Measurements from ENCODE around the gene RUNX2.

RUNX2 gene

GRCh38 chr6:45350186-45350710, 22.1 kb downstream of the RUNX2 start:
- no peak for TF ChIP-seq GLIS3 (CRISPR knock-in tag; IDR thresholded peaks at IDR 0.05)
- ATAC-seq = no peak

GRCh38 chr6:45351076-45351475, 22.9 kb downstream of the RUNX2 start:
- ATAC-seq = no peak
- TF ChIP-seq GLIS3 (CRISPR knock-in tag; IDR thresholded peaks at IDR 0.05) (no peak), CSDC2 (CRISPR knock-in tag; IDR thresholded peaks at IDR 0.05) (no peak), ZNF8 (CRISPR knock-in tag; IDR thresholded peaks at IDR 0.05) (no peak), TOX (CRISPR knock-in tag; IDR thresholded peaks at IDR 0.05; ENCODE audit: borderline replicate concordance) (no peak), ZFP3 (CRISPR knock-in tag; IDR thresholded peaks at IDR 0.05) (no peak), SNAI2 (CRISPR knock-in tag; IDR thresholded peaks at IDR 0.05) (no peak), BACH2 (CRISPR knock-in tag; IDR thresholded peaks at IDR 0.05; ENCODE audit: borderline replicate concordance) (no peak), ZFP30 (CRISPR knock-in tag; IDR thresholded peaks at IDR 0.05) (no peak), OSR1 (CRISPR knock-in tag; IDR thresholded peaks at IDR 0.05) (no peak)
- TF ChIP-seq, protein P1, sequence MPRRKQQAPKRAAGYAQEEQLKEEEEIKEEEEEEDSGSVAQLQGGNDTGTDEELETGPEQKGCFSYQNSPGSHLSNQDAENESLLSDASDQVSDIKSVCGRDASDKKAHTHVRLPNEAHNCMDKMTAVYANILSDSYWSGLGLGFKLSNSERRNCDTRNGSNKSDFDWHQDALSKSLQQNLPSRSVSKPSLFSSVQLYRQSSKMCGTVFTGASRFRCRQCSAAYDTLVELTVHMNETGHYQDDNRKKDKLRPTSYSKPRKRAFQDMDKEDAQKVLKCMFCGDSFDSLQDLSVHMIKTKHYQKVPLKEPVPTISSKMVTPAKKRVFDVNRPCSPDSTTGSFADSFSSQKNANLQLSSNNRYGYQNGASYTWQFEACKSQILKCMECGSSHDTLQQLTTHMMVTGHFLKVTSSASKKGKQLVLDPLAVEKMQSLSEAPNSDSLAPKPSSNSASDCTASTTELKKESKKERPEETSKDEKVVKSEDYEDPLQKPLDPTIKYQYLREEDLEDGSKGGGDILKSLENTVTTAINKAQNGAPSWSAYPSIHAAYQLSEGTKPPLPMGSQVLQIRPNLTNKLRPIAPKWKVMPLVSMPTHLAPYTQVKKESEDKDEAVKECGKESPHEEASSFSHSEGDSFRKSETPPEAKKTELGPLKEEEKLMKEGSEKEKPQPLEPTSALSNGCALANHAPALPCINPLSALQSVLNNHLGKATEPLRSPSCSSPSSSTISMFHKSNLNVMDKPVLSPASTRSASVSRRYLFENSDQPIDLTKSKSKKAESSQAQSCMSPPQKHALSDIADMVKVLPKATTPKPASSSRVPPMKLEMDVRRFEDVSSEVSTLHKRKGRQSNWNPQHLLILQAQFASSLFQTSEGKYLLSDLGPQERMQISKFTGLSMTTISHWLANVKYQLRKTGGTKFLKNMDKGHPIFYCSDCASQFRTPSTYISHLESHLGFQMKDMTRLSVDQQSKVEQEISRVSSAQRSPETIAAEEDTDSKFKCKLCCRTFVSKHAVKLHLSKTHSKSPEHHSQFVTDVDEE (CRISPR knock-in tag; IDR thresholded peaks at IDR 0.05) = no peak
- TF ChIP-seq, protein P2, sequence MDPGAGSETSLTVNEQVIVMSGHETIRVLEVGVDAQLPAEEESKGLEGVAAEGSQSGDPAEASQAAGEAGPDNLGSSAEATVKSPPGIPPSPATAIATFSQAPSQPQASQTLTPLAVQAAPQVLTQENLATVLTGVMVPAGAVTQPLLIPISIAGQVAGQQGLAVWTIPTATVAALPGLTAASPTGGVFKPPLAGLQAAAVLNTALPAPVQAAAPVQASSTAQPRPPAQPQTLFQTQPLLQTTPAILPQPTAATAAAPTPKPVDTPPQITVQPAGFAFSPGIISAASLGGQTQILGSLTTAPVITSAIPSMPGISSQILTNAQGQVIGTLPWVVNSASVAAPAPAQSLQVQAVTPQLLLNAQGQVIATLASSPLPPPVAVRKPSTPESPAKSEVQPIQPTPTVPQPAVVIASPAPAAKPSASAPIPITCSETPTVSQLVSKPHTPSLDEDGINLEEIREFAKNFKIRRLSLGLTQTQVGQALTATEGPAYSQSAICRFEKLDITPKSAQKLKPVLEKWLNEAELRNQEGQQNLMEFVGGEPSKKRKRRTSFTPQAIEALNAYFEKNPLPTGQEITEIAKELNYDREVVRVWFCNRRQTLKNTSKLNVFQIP (CRISPR knock-in tag; IDR thresholded peaks at IDR 0.05; ENCODE audit: borderline replicate concordance, low read depth) = no peak
- TF ChIP-seq, protein P3, sequence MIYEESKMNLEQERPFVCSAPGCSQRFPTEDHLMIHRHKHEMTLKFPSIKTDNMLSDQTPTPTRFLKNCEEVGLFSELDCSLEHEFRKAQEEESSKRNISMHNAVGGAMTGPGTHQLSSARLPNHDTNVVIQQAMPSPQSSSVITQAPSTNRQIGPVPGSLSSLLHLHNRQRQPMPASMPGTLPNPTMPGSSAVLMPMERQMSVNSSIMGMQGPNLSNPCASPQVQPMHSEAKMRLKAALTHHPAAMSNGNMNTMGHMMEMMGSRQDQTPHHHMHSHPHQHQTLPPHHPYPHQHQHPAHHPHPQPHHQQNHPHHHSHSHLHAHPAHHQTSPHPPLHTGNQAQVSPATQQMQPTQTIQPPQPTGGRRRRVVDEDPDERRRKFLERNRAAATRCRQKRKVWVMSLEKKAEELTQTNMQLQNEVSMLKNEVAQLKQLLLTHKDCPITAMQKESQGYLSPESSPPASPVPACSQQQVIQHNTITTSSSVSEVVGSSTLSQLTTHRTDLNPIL (CRISPR knock-in tag; IDR thresholded peaks at IDR 0.05; ENCODE audit: low read depth) = no peak
- TF ChIP-seq, protein P4, sequence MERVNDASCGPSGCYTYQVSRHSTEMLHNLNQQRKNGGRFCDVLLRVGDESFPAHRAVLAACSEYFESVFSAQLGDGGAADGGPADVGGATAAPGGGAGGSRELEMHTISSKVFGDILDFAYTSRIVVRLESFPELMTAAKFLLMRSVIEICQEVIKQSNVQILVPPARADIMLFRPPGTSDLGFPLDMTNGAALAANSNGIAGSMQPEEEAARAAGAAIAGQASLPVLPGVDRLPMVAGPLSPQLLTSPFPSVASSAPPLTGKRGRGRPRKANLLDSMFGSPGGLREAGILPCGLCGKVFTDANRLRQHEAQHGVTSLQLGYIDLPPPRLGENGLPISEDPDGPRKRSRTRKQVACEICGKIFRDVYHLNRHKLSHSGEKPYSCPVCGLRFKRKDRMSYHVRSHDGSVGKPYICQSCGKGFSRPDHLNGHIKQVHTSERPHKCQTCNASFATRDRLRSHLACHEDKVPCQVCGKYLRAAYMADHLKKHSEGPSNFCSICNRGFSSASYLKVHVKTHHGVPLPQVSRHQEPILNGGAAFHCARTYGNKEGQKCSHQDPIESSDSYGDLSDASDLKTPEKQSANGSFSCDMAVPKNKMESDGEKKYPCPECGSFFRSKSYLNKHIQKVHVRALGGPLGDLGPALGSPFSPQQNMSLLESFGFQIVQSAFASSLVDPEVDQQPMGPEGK (CRISPR knock-in tag; IDR thresholded peaks at IDR 0.05; ENCODE audit: borderline replicate concordance) = no peak

DNA sequence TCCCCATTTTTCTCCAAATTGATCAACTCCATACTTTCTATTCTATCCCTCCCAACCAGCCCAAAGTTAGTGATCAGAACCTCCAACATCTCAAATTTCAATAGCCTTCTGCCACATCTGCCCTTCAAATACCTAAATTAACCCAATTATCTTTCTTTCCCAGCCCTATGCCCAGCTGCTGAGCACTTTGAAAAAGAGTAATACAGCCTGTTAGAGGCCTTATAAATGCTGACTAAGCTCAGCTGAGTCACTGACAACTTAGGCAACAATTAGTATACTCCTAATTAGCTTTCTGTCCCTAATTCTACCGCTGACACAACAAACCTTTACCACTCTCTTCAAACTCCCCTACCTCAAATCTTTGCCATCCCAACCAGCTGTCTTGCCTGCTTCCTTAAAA, 23.5 kb downstream of the RUNX2 start:
- ATAC-seq = no peak
- no peak for TF ChIP-seq OSR1 (CRISPR knock-in tag; IDR thresholded peaks at IDR 0.05)
- no peak for TF ChIP-seq RARB (CRISPR knock-in tag; IDR thresholded peaks at IDR 0.05)
- no peak for TF ChIP-seq ZC3H10 (CRISPR knock-in tag; IDR thresholded peaks at IDR 0.05)
- no peak for TF ChIP-seq GLIS3 (CRISPR knock-in tag; IDR thresholded peaks at IDR 0.05)

DNA sequence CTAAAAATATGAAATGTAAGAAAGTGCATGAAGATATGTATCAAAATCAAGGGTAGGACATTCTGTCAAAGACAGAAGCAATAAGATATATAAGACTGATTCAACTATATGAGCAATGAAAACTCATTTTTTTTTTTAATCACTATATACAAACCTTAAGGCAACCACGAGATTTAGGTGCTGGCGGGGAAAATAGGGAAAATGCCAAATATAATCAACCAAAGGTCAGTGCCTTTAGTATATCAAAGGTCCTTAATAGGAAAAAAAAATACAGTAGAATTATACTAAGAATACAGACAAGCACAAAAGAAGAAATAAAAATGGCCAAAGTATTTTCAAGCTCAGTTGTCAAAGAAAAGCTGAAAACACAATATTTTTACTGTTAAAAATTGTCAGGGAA, 25.5 kb downstream of the RUNX2 start:
- TF ChIP-seq ZNF8 (CRISPR knock-in tag; IDR thresholded peaks at IDR 0.05) (no peak), BACH2 (CRISPR knock-in tag; IDR thresholded peaks at IDR 0.05; ENCODE audit: borderline replicate concordance) (no peak)
- TF ChIP-seq, protein P5, sequence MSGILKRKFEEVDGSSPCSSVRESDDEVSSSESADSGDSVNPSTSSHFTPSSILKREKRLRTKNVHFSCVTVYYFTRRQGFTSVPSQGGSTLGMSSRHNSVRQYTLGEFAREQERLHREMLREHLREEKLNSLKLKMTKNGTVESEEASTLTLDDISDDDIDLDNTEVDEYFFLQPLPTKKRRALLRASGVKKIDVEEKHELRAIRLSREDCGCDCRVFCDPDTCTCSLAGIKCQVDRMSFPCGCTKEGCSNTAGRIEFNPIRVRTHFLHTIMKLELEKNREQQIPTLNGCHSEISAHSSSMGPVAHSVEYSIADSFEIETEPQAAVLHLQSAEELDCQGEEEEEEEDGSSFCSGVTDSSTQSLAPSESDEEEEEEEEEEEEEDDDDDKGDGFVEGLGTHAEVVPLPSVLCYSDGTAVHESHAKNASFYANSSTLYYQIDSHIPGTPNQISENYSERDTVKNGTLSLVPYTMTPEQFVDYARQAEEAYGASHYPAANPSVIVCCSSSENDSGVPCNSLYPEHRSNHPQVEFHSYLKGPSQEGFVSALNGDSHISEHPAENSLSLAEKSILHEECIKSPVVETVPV (CRISPR knock-in tag; IDR thresholded peaks at IDR 0.05) = no peak
- no peak for ATAC-seq

- no peak for ATAC-seq
- TF ChIP-seq PPARA (CRISPR knock-in tag; IDR thresholded peaks at IDR 0.05; ENCODE audit: borderline replicate concordance) = no peak
- TF ChIP-seq ZNF8 (CRISPR knock-in tag; IDR thresholded peaks at IDR 0.05) = no peak
- TF ChIP-seq GLIS3 (CRISPR knock-in tag; IDR thresholded peaks at IDR 0.05) = no peak
- TF ChIP-seq BACH2 (CRISPR knock-in tag; IDR thresholded peaks at IDR 0.05; ENCODE audit: borderline replicate concordance) = no peak
- TF ChIP-seq ISL1 (CRISPR knock-in tag; IDR thresholded peaks at IDR 0.05) = no peak
- no peak for TF ChIP-seq SNAI2 (CRISPR knock-in tag; IDR thresholded peaks at IDR 0.05)
- no peak for TF ChIP-seq ZFP3 (CRISPR knock-in tag; IDR thresholded peaks at IDR 0.05)
- no peak for TF ChIP-seq ZNF70 (CRISPR knock-in tag; IDR thresholded peaks at IDR 0.05)
- no peak for TF ChIP-seq ARNTL (CRISPR knock-in tag; IDR thresholded peaks at IDR 0.05; ENCODE audit: borderline replicate concordance, low read depth)
- TF ChIP-seq ESRRG (CRISPR knock-in tag; IDR thresholded peaks at IDR 0.05) = no peak
- no peak for TF ChIP-seq RARB (CRISPR knock-in tag; IDR thresholded peaks at IDR 0.05)
- no peak for TF ChIP-seq ZC3H10 (CRISPR knock-in tag; IDR thresholded peaks at IDR 0.05)
- no peak for TF ChIP-seq TCF4 (CRISPR knock-in tag; IDR thresholded peaks at IDR 0.05; ENCODE audit: borderline replicate concordance)
- TF ChIP-seq, protein P2 (CRISPR knock-in tag; IDR thresholded peaks at IDR 0.05; ENCODE audit: borderline replicate concordance, low read depth) = no peak
- no peak for TF ChIP-seq ZNF565 (CRISPR knock-in tag; conservative IDR thresholded peaks at IDR 0.05; ENCODE audit: low read depth)
These were observed 36.3 kb downstream of the RUNX2 start for GRCh38 chr6:45364466-45364865.
